Measurements from ENCODE around the gene ACAD8. TPM values are rescaled to one million over a fixed set of nuclear protein-coding genes. Genes with fewer than 3 reads are reported as not detected.

The ACAD8 gene
- polyA plus RNA-seq, 1 of the 3 experiments (the other 2 are of a cell fraction) = 29.8 TPM

DNA sequence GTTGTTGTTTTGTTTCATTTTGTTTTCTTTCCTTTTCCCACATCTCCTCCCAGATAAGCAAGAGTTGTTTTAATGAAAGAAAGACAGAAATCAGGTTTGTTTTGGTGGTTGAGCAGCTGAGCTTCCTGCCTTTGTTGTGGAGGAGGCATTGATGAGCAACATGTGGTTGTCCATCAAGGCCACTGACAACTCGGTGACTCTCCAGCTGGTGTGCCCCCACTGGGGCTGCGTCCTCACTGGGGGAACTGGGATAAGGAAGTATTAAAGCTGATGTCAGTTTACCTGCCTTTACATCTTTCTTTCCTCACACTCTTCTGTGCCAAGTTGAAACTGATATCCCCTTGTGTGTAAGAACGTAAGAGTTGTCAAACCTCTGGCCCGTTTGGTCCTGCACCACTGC lies 23.0 kb upstream of the ACAD8 start:
- H3K36me3 ChIP-seq (replicated peaks in 1 of 2; ENCODE audit: control insufficient read depth in 1 of 2, insufficient read depth in 2 of 2, low read length in 1 of 2) = peaks cover 7 to 17% of the 10 kb centered on the region in 2 experiments
- H2AFZ ChIP-seq (ENCODE audit: low read depth) = no peak overlapping the region
- H3F3A ChIP-seq (replicated peaks; ENCODE audit: insufficient read depth) = no peaks in the 10 kb centered on the region
- no peak overlapping the region for H3K9ac ChIP-seq
- peak overlapping the region in 1 of 2 experiments; percentile 96; a peak in 2 of 4 replicates for H3K27ac ChIP-seq (ENCODE audit: low read depth in 2 of 2, low read length in 1 of 2)
- H4K20me1 ChIP-seq (ENCODE audit: insufficient read depth) = peaks cover 17% of the 10 kb centered on the region
- TF ChIP-seq TAF1 (IDR thresholded peaks at IDR 0.05; ENCODE audit: borderline replicate concordance, low read depth, low read length) (no peak), SMC3 (IDR thresholded peaks at IDR 0.05; ENCODE audit: low read depth, low read length) (no peak), RFX5 (IDR thresholded peaks at IDR 0.05; ENCODE audit: low read length) (no peak), EP300 (IDR thresholded peaks at IDR 0.05; ENCODE audit: borderline replicate concordance in 1 of 2, low read depth in 1 of 2, low read length in 1 of 2) (no peak), EZH2phosphoT487 (IDR thresholded peaks at IDR 0.05; ENCODE audit: borderline replicate concordance, low read depth) (no peak), RCOR1 (IDR thresholded peaks at IDR 0.05; ENCODE audit: low read length) (no peak), MXI1 (IDR thresholded peaks at IDR 0.05; ENCODE audit: low read depth, low read length) (no peak), FOXJ3 (CRISPR knock-in tag; IDR thresholded peaks at IDR 0.05) (no peak), NRF1 (IDR thresholded peaks at IDR 0.05; ENCODE audit: low read depth, low read length) (no peak), RXRA (IDR thresholded peaks at IDR 0.05; ENCODE audit: borderline replicate concordance, low read depth) (no peak), NFIC (IDR thresholded peaks at IDR 0.05; ENCODE audit: borderline replicate concordance) (no peak), MEF2A (IDR thresholded peaks at IDR 0.05; ENCODE audit: borderline replicate concordance, low read depth) (no peak), RAD21 (IDR thresholded peaks at IDR 0.05; ENCODE audit: low read length) (no peak), FOXM1 (IDR thresholded peaks at IDR 0.05; ENCODE audit: low read depth) (no peak), TEAD4 (IDR thresholded peaks at IDR 0.05; ENCODE audit: borderline replicate concordance, insufficient read depth) (no peak), TCF12 (IDR thresholded peaks at IDR 0.05) (no peak)
- TF ChIP-seq, protein P1, sequence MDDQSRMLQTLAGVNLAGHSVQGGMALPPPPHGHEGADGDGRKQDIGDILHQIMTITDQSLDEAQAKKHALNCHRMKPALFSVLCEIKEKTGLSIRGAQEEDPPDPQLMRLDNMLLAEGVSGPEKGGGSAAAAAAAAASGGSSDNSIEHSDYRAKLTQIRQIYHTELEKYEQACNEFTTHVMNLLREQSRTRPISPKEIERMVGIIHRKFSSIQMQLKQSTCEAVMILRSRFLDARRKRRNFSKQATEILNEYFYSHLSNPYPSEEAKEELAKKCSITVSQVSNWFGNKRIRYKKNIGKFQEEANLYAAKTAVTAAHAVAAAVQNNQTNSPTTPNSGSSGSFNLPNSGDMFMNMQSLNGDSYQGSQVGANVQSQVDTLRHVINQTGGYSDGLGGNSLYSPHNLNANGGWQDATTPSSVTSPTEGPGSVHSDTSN (IDR thresholded peaks at IDR 0.05) = no peak
- TF ChIP-seq, protein P2, sequence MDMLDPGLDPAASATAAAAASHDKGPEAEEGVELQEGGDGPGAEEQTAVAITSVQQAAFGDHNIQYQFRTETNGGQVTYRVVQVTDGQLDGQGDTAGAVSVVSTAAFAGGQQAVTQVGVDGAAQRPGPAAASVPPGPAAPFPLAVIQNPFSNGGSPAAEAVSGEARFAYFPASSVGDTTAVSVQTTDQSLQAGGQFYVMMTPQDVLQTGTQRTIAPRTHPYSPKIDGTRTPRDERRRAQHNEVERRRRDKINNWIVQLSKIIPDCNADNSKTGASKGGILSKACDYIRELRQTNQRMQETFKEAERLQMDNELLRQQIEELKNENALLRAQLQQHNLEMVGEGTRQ (IDR thresholded peaks at IDR 0.05; ENCODE audit: borderline replicate concordance, low read depth, low read length) = no peak
- TF ChIP-seq, protein P3, sequence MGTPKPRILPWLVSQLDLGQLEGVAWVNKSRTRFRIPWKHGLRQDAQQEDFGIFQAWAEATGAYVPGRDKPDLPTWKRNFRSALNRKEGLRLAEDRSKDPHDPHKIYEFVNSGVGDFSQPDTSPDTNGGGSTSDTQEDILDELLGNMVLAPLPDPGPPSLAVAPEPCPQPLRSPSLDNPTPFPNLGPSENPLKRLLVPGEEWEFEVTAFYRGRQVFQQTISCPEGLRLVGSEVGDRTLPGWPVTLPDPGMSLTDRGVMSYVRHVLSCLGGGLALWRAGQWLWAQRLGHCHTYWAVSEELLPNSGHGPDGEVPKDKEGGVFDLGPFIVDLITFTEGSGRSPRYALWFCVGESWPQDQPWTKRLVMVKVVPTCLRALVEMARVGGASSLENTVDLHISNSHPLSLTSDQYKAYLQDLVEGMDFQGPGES (IDR thresholded peaks at IDR 0.05; ENCODE audit: low read depth, low read length) = no peak
- H3K9me2 ChIP-seq = no peaks in the 10 kb centered on the region
- H3K4me1 ChIP-seq (ENCODE audit: control insufficient read depth in 1 of 2, insufficient read depth in 2 of 2, low read depth in 1 of 2, low read length in 1 of 2) = peaks cover 6 to 72% of the 10 kb centered on the region in 2 experiments; a peak in 3 of 4 replicates
- H3K27me3 ChIP-seq (ENCODE audit: insufficient read depth) = no peaks in the 10 kb centered on the region
- no peak for DNase-seq
- no peak overlapping the region for H3K4me3 ChIP-seq (ENCODE audit: low read depth in 2 of 2, low read length in 1 of 2)
- no peak overlapping the region for H3K4me2 ChIP-seq
- ChIA-PET POLR2A (no interaction called here), CTCF (interaction anchor here (0.6 to 1.6 kb wide), 5 partner anchors 14 to 23 kb away, joined by 3 to 5 read pairs (median 4); partner anchors contain the start of gene ACAD8)
- H3K79me2 ChIP-seq (ENCODE audit: insufficient read depth) = peaks cover 91% of the 10 kb centered on the region
- 90% methylated on average over 4 of the region's 4 CpGs for WGBS (ENCODE audit: low lambda C conversion rate)
- H3K9me3 ChIP-seq = no peaks in the 10 kb centered on the region

Data from SK-N-SH (cell line).